Fibroblast of skin of right biceps (primary cell): ENCODE data around the gene SLC6A16.
"Not testable (repeated sequence)": the region's sequence is repeated elsewhere in the genome, so short reads cannot be mapped to it uniquely, and the experiment has no call there.

ENCODE experiments used
- DNase-seq: peaks from one replicate; pipeline ENCODE4 v3.0.0-alpha.2; 2013

SLC6A16 gene

DNA sequence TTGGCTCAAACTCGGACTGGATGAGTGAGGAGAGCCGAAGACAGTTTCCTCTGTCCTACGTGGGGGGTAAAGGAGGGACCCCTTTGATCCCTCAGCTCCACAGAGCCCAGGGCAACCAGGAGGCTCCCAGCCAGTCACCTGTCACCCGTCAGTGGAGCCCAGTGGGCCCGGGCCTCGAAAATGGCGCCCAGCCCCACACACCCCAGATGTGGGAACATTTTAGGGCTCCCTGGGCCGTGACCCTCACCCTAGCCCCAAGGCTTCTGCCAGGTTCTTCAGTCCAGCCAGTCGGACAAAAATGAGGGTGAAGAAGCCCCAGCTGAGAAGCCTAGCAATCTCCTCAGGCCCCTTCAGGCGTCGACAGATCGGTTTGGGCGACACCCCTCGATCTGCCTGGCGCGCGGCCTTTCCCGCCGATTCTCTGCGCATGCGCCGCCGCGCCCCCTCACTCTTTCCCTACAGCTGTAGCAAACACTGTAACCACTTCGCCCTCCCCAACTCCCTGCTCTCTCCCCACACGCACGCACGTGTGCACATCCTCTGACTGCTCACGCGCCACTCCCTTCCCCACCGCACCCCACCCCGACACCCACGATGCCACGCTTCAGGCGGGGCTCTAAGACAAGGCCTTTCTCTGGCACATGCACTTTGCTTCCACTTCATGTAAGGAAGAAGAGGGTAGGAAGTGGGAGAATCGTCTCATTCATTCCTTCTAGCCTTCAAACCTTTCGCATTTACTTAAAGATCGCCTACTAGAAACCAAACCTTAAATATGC, at the start of gene SLC6A16:
TSS of gene SLC6A16 (minus strand) at position 391 of the 776 bp plus-strand sequence. CDS start 13,844 bp downstream, outside the sequence.
- no peak for DNase-seq

DNA sequence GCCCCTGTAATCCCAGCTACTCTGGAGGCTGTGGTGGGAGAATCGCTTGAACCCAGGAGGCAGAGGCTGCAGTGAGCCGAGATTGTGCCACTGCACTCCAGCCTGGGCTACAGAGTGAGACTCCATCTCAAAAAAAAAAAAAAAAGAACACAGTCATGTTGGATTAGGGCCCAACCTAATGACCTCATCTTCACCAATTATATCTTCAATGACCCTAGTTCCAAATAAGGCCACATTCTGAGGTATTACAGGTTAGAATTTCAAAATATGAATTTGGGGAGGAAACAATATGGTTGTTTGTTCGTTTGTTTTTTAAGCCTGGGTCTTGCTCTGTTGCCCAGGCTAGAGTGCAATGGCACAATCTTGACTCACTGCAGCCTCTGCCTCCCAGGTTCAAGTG, 48.2 kb upstream of the SLC6A16 start:
- not testable (repeated sequence) for DNase-seq

DNA sequence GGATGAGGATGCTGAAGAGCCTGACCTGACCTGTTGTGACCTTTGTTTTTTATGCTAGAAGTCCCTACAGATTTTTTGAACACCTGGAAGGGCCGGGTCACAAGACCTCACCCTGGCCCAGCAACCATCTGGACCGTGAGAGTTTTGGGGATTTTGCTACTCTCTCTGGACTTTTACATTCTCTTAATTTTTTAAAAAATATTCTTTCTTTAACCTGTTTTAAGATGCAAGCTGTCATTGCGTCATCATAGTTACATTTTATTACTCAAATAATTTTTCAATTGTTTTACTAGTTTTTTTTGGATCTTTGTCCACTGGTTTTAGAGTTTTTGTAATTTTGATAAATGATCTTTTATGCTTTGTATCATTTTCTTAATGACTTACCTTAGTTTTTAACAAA, 46.2 kb upstream of the SLC6A16 start:
- no peak for DNase-seq

DNA sequence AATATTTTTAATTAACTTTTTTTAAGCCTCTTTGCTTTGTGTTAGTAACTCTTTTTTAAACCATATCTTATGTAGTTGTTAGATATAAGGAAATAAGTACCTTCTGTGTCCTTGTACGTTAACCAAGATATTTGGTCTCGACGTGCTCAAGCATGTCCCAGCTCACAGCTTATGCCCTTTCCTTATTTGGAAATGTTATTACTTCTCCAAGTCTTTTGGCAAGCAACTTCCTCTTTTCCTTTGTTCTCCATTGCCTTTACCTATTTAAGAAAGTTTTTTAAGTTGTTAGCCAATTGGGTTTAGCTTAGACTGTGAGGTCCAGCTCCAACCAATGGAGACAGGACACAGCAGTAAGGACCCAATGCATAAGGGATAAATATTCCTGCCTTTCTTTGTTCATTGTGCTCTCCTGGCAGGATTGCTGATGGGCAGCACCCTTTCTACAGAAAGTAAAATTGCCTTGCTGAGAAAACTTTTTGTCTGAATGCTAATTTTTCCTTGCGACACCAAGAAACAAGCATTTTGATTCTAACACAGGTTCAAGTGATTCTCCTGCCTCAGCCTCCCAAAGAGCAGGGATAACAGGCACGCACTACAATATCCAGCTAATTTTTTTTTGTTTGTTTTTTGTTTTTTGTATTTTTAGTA, 43.8 kb upstream of the SLC6A16 start:
- no peak for DNase-seq

DNA sequence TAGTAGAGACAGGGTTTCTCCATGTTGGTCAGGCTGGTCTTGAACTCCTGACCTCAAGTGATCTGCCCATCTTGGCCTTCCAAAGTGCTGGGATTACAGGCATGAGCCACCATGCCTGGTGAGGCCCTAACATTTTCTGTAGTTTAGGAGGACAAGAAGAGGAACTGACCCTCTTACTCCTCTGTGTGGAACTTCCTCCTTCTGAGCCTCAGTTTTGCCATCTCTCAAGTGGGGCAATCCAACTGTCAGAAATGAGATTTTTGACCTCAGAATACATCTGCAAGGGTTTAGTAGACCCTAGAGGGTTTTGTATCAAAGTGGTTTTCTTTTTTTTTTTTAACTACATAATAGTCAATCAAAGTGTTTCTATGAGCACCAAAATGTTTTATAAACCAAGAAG, 41.1 kb upstream of the SLC6A16 start:
- DNase-seq = no peak

DNA sequence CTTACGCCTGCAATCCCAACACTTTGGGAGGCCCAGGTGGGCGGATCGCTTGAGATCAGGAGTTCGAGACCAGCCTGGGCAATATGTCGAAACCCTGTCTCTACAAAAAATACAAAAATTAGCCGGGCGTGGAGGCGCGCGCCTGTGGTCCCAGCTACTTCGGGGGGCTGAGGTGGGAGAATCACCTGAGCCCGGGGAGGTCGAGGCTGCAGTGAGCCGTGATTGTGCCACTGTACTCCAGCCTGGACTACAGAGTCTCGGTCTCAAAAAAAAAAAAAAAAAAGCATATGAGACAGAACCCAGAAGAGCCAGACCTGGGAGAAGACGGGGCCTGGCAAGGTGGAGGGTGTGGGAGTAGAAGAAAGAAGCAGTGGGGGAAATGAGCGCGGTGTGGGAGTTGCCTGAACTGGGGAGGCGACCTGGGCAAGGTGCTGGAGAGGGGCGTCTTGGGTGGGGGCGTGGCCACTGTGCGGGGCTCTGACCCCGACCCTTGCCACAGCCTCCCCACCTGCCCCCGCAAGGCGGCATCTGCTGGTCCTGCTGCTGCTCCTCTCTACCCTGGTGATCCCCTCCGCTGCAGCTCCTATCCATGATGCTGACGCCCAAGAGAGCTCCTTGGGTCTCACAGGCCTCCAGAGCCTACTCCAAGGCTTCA, 39.2 kb upstream of the SLC6A16 start:
- DNase-seq = no peak

DNA sequence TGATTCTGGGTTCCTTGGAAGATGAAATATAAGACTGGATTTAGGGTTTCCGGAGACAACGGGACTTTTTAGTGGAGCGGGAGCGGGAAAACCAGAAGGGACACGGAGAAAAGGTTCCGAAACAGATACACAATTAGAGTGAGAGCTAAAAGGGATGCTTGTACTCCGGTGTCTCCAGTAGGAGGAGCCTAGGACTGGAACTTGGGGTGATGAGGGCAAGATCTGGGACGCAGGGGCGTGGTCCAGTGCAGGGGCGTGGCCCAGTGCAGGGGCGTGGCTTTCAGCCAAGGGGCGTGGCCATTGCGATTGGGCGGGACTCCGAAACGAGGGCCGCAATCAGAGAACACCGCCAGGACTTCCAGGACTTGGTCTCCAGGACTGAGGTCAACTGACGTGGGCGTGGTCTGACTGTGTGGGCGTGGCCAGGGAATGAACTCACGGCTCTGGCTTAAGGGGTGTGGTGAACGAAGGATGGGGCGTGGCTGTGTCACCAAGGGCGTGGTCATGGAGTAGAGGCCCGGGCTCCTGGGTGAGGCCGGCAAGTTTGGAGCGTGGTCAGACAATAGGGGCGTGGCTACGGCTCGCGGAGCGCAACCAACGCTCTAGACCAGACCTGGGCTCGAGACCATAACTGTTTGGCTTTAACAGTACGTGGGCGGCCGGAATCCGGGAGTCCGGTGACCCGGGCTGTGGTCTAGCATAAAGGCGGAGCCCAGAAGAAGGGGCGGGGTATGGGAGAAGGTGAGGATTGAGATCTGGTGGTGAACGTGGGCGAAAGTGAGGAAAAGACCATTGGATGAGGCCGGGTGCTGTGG, 38.5 kb upstream of the SLC6A16 start, which contains the start of gene DKKL1:
TSS of gene DKKL1 (plus strand) at position 610 of the 815 bp plus-strand sequence. CDS start at position 732, 122 bp downstream.
- DNase-seq = peak; percentile 99

DNA sequence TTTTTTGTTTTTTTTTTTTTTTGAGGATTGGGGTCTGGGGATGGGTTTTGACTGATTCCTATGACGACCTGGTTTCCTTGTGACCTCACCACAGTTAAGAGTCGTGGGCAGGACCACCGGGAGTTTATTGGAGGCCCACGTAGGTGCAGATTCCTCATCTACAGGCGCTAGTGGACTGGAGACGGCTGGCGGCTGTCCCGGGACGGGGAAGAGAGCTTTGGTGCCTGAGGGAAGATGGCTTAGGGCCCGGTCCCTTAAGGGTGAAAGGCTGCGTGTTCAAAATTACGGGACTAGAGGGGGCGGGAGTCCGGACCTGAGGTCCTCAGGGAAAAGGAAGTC, 37.9 kb upstream of the SLC6A16 start:
- DNase-seq = peak; percentile 47

DNA sequence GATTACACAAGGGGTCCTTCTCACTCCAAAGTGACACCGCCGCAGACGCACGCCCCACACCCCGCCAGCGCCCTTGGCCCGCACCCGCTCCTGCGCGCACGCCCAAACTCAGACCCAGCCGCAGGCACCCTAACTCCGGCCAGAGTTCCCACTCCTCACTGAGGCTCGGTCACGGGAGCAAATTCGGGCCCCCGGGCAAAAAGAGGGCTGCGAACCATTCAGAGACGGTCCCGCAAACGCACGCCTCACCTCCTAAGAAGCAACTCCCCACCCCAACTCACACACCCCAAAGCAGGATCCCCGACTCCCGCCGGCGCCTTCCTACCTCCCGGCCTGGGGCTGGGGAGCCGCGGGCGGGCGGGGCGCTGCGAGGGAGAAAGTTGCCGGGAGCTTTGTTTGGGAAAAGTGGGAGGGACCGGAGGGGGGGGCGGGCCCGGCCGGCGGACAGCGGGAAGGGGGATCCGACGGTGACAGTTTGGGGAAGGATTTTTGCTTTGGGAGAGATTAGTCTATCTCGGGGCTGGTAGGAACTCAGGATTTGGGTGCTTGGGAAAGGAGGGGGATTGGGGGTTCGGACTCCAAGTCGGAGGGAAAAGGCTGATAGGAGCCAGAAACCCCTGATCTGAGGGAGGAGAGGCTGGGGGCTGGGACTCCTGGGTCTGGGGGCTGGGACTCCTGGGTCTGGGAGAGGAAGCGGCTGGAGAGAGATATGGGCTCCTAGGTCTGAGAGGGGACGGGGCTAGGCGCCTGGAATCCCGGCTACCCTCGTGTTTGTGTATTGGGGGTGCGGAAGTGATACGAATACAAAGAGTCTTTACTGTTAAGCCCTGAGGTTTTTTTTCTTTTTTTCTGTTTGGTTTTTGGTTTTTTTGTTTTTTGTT, 37.3 kb upstream of the SLC6A16 start, which contains the start of gene TEAD2:
TSS of gene TEAD2 (minus strand) at position 369 of the 881 bp plus-strand sequence. CDS start 2,341 bp downstream, outside the sequence.
- peak; percentile 79 for DNase-seq

DNA sequence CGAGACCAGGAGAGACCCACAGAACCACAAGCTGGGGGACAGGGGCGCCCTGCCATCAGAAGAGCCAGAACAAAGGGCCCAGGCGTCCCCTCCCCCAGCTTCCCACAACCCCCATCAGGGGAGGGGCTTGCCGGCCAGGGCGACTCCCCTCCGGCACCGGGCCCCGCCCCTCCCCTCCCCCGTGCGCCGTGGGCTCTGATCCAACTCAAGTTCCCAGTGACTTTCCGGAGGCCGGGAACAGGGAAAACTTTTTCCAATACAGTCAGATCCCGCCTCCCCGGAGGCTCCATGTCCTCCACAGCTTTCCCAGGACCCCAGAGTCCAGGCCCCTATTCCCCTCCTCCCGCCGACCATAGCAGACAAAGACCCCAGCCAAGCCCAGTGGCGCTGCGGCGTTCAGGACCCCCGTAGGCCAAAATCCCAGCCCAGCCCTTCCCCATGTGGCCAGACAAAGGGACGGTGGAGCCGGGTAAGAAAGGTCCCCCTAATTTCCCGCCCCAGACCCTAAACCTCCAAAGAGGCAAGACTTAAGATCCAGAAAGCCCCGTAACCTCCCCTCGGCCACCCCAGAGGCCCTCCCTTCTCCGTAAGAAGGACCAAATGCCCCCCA, 36.6 kb upstream of the SLC6A16 start:
- DNase-seq = peak; percentile 94

DNA sequence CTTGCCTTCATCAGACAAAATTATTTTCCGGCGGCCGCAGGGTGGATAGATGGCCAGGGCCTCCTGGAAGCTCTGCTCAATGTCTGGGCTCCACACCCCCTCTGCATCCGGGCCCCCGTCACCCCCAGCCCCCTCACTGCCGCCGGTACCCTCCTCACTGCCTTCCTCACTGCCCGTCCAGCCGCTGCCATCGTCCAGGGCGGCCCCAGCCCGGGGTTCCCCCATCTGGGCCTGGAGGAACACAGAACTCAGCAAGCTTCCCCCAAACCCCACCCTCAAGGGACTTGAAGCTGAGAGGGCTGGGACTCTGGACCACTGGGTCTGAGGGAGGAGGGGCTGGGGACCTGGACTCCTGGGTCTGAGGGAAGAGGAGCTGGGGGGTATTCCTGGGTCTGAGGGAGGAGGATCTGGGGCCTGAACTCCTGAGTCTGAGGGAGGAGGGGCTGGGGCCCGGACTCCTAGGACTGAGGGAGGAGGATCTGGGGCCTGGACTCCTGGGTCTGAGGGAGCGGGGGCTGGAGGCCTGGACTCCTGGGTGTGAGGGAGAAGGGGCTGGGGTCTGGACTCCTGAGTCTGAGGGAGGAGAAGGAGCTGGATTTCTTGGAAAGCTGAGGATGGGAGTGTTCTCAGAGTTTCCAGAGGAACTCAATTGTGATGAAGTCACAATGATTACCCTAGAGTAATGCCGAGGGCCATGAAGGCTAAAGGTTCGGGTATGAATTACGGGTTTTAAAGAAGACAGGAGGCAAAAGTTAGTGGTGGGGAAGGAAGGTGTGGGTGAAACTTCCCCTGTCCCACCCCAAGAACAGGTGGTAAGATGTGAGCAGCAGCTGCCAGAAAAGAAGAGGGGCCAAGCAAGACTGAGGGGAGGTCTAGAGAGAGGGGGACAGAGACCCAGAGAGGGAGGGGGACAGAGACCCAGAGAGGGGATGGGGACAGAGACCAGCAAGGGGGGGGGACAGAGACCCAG, 35.1 kb upstream of the SLC6A16 start:
- DNase-seq = no peak

DNA sequence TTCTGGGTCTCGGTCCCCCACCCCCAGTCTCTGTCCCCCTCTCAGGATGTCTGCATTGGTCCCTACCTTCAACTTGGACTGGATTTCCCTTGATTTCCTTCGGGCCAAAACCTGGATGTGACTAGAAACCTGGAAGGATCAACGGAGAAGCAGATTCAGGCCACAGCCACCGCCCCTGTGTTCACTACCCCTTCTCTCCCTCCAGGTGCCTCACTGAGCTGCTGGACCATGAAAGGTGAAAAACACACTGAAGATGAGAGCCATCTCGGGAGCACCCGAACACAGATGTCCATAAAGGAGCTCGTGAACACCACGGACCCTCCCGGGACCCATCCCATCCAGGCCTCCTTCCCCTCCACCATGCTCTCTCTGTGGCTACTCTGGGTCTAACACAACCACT, 32.2 kb upstream of the SLC6A16 start:
- DNase-seq = no peak

DNA sequence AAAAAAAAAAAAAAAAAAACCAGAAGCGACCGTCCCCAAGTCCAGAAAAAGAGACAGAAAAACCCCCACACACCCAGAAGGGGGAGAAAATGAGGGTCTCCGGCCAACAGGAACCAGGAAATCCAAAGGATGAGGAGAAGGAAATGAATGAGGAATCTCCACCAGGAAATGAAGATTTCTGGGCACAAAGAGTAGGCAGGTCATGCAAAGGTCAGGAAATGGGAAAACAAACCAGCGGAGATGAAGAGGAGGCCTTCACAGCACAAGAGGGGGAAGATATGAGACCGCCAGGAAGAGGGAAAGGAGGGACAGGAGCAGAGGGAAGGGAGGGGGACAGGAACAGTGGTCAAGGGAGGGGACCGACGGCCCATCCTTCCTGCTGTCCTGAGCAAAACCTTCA, 31.4 kb upstream of the SLC6A16 start:
- no peak for DNase-seq

DNA sequence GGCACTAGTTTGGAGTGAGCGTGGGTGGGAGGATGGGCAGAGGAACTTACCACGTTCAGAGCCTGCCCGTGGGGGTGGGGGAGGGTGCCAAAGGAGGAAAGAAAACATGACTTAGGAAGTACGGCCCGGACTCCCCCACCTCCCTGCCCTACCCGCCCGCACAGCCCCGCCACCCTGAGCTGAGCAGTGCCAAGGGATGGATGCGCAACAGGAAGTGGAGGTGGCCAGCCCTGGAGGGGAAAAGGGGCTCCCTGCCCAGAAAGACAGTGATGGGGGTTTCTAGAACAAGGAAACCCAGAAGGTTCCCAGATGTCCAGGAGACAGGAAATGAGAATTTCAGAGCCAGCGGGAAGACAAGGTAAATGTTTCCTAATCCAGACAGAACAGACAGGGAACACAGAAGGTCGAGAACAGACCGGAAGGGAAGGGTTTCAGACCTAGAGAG, 30.9 kb upstream of the SLC6A16 start:
- peak; percentile 36 for DNase-seq

DNA sequence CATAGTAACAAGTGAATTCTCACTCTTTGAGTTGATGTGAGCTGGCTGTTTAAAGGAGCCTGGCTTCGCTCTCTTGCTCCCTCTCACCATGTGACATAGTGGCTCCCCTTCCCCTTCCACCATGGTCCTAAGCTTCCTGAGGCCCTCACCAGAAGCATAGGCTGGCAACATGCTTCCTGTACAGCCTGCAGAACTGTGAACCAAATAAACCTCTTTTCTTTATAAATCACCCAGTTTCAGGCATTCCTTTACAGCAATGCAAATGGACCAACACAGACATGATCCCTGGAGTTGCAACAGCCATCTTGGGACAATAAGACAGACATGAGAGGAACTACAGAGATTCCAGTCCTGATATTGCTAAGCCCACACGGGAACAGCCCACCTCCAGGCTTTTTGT, 24.6 kb upstream of the SLC6A16 start:
- no peak for DNase-seq

DNA sequence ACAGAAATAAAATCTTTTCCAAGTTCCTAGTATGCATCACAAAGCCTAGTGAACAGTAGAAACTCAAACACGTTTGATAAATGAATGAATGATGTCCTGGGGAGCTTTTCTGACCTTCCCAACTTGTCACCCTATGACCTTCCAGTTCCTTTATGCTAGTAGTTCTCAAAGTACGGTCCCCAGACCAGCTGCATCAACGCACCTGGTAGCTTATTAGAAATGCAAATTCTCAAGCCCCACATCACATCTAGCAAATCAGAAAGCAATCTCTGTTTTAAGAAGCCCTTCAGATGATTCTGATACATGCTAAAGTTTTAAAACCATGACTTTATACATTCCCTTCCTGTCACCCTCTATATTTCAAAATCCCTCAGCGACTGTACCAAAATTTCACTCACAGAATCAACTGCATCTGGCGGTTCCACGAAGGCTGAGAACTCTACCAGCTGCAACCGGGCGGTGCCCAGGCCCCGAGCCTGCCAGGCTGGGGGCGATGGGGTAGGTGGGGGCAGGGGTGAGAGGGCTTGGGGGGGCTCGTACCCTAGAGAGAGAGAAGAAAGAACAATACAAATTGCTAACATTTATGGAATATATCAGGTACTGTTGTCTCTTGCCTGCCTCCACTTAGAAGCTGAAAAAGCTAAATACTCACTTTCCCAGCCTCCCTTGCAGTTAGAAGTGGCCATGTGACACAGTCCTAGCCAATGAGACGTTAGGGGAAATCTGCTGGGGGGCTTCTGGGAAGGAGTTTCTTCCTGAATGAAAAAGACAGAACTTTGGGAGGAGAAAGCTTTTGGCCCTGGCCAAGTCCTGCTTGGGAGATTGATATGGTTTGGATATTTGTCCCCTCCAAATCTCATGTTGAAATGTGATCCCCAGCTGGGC, 23.6 kb upstream of the SLC6A16 start:
- no peak for DNase-seq

DNA sequence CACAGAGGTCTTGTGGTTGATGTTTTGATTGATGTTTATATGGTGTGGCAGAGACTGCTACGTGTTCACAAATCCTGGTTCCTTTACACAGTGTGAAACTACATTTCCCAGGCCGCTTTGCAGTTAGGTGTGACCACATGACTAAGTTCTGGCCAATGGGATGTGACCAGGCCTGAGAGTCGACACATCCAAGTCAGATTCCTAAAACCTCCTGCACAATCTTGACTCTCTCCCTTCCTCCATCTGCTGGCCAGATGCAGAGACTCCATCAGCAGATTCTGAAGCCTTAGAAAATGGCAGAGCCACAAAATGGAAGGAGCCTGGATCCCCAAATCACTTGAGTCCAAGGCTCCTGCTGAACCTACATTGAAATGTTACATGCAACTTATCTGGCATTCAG, 22.8 kb upstream of the SLC6A16 start:
- DNase-seq = peak; percentile 73

DNA sequence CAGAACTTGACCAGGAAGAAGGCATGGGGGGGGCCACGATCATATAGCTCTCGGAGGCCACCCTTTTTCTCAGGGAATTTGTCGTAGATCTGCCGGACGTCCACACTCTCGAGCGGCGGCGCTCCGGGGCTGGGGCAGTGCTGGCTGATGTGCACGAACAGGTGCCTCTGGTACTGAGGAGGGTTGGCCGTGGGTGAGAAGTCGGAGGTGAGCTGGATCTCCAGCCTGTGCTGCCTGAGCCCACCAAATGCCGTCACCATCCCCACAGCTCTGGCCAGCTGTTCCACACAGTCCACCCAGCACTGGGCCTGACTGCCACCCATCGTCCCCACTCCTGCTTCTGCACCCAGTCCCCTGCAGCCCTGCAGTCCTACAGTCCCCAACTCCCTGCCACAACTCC, 22.2 kb upstream of the SLC6A16 start:
- DNase-seq = no peak
